ENCODE results near the gene COL13A1. TPM values are rescaled to one million over a fixed set of nuclear protein-coding genes. Genes with fewer than 3 reads are reported as not detected.

The COL13A1 gene
- total and polyA plus RNA-seq, 2 donors from 2014 or later: 4.0 to 5.2 TPM

- peaks cover 0 to 2% (median 0%) of the 10 kb centered on the region in 3 donors for H3K4me1 ChIP-seq (ENCODE audit: control insufficient read depth in 2 of 3, insufficient read depth in 2 of 3, low read depth in 1 of 3, low read length in 3 of 3)
- no peak overlapping the region for H3K27ac ChIP-seq (ENCODE audit: low read depth in 2 of 2, low read length in 2 of 2)
- TF ChIP-seq CTCF (IDR thresholded peaks at IDR 0.05; ENCODE audit: borderline replicate concordance, extremely low read depth, insufficient read depth): no peak
- no peaks in the 10 kb centered on the region for H3K9me3 ChIP-seq (ENCODE audit: control insufficient read depth in 2 of 3, insufficient read depth in 1 of 3, low read length in 3 of 3)
- intact Hi-C loops (cut with DNase I): no loop called here
- no peak overlapping the region for H3K4me3 ChIP-seq (ENCODE audit: low read length in 3 of 3)
- H3K36me3 ChIP-seq (ENCODE audit: control insufficient read depth in 2 of 3, insufficient read depth in 3 of 3, low read length in 3 of 3): no peaks in the 10 kb centered on the region
- no peak for FAIRE-seq
- no peaks in the 10 kb centered on the region for H3K27me3 ChIP-seq (ENCODE audit: control insufficient read depth, insufficient read depth, low read length)
- no peak for DNase-seq
- no peak overlapping the region for H3K9ac ChIP-seq (ENCODE audit: low read length in 3 of 3)
Observed at GRCh38 chr10:69860271-69860670, 58.6 kb downstream of the COL13A1 start.

GRCh38 chr10:69861251-69862240 lies 59.8 kb downstream of the COL13A1 start:
- peak in 1 of 5 donors; percentile 56 for DNase-seq
- FAIRE-seq: no peak
- Histone ChIP-seq H3K36me3 (ENCODE audit: control insufficient read depth in 2 of 3, insufficient read depth in 3 of 3, low read length in 3 of 3) (no peaks in the 10 kb centered on the region), H3K9ac (ENCODE audit: low read length in 3 of 3) (no peak overlapping the region), H3K4me1 (ENCODE audit: control insufficient read depth in 2 of 3, insufficient read depth in 2 of 3, low read depth in 1 of 3, low read length in 3 of 3) (peaks cover 0 to 2% (median 0%) of the 10 kb centered on the region in 3 donors), H3K4me3 (ENCODE audit: low read length in 3 of 3) (no peak overlapping the region), H3K9me3 (ENCODE audit: control insufficient read depth in 2 of 3, insufficient read depth in 1 of 3, low read length in 3 of 3) (no peaks in the 10 kb centered on the region), H3K27ac (ENCODE audit: low read depth in 2 of 2, low read length in 2 of 2) (no peak overlapping the region), H3K27me3 (ENCODE audit: control insufficient read depth, insufficient read depth, low read length) (no peaks in the 10 kb centered on the region)
- TF ChIP-seq CTCF (IDR thresholded peaks at IDR 0.05; ENCODE audit: borderline replicate concordance, extremely low read depth, insufficient read depth): no peak
- intact Hi-C loops (cut with DNase I): no loop called here

GRCh38 chr10:69862882-69863530 lies 61.3 kb downstream of the COL13A1 start:
- Histone ChIP-seq H3K27ac (ENCODE audit: low read depth in 2 of 2, low read length in 2 of 2) (no peak overlapping the region), H3K9me3 (ENCODE audit: control insufficient read depth in 2 of 3, insufficient read depth in 1 of 3, low read length in 3 of 3) (no peaks in the 10 kb centered on the region), H3K36me3 (ENCODE audit: control insufficient read depth in 2 of 3, insufficient read depth in 3 of 3, low read length in 3 of 3) (no peaks in the 10 kb centered on the region), H3K9ac (ENCODE audit: low read length in 3 of 3) (no peak overlapping the region), H3K27me3 (ENCODE audit: control insufficient read depth, insufficient read depth, low read length) (no peaks in the 10 kb centered on the region), H3K4me3 (ENCODE audit: low read length in 3 of 3) (no peak overlapping the region), H3K4me1 (ENCODE audit: control insufficient read depth in 2 of 3, insufficient read depth in 2 of 3, low read depth in 1 of 3, low read length in 3 of 3) (peaks cover 0 to 4% (median 0%) of the 10 kb centered on the region in 3 donors)
- no peak for DNase-seq
- FAIRE-seq: no peak
- intact Hi-C loops (cut with DNase I): no loop called here
- no peak for TF ChIP-seq CTCF (IDR thresholded peaks at IDR 0.05; ENCODE audit: borderline replicate concordance, extremely low read depth, insufficient read depth)

Measured in kidney (tissue), 14 donors.